NCI-H1092 (cell line): ENCODE measurements around the gene ARHGEF7.
"Not testable (repeated sequence)": the region's sequence is repeated elsewhere in the genome, so short reads cannot be mapped to it uniquely, and the experiment has no call there.

ENCODE experiments used
- DNase-seq: peaks from one replicate; lab custom pipeline; 2025; lab: John Stamatoyannopoulos, UW

The ARHGEF7 gene

GRCh38 chr13:111171629-111172028 lies 56.5 kb downstream of the ARHGEF7 start:
- DNase-seq: no peak

GRCh38 chr13:111174377-111175114 lies 59.4 kb downstream of the ARHGEF7 start:
- DNase-seq: no peak

GRCh38 chr13:111175372-111175771 lies 60.3 kb downstream of the ARHGEF7 start:
- DNase-seq: no peak

GRCh38 chr13:111175935-111176334 lies 60.8 kb downstream of the ARHGEF7 start:
- DNase-seq: no peak

GRCh38 chr13:111176421-111176820 lies 61.3 kb downstream of the ARHGEF7 start:
- no peak for DNase-seq

GRCh38 chr13:111177081-111177711 lies 62.1 kb downstream of the ARHGEF7 start:
- DNase-seq: peak; percentile 84

GRCh38 chr13:111177921-111178320 lies 62.8 kb downstream of the ARHGEF7 start:
- no peak for DNase-seq

- no peak for DNase-seq
Observed at GRCh38 chr13:111178402-111178801, 63.3 kb downstream of the ARHGEF7 start.

GRCh38 chr13:111179908-111180760 lies 65.0 kb downstream of the ARHGEF7 start:
- DNase-seq: no peak

GRCh38 chr13:111181977-111182376 lies 66.9 kb downstream of the ARHGEF7 start:
- no peak for DNase-seq

- no peak for DNase-seq
Observed at GRCh38 chr13:111183087-111183645, 68.1 kb downstream of the ARHGEF7 start.

GRCh38 chr13:111183959-111184358 lies 68.8 kb downstream of the ARHGEF7 start:
- DNase-seq: no peak

GRCh38 chr13:111184458-111185401 lies 69.6 kb downstream of the ARHGEF7 start:
- DNase-seq: peak; percentile 83

- no peak for DNase-seq
Observed at GRCh38 chr13:111186305-111186935, 71.3 kb downstream of the ARHGEF7 start.

- DNase-seq: no peak
Observed at GRCh38 chr13:111187960-111188541, 72.9 kb downstream of the ARHGEF7 start.

GRCh38 chr13:111189064-111189505 lies 74.0 kb downstream of the ARHGEF7 start:
- DNase-seq: not testable (repeated sequence)

GRCh38 chr13:111189516-111189915 lies 74.4 kb downstream of the ARHGEF7 start:
- not testable (repeated sequence) for DNase-seq

- DNase-seq: not testable (repeated sequence)
Observed at GRCh38 chr13:111193223-111193622, 78.1 kb downstream of the ARHGEF7 start.

- DNase-seq: not testable (repeated sequence)
Observed at GRCh38 chr13:111194651-111195050, 79.5 kb downstream of the ARHGEF7 start.

GRCh38 chr13:111198732-111199378 lies 83.7 kb downstream of the ARHGEF7 start:
- not testable (repeated sequence) for DNase-seq
